GM23338 (cell line): Measurements from ENCODE around the gene HOXC5. TPM values are rescaled to one million over a fixed set of nuclear protein-coding genes. Genes with fewer than 3 reads are reported as not detected.
A peak's percentile ranks its signal among the peaks of the same experiment; 100 is the strongest.

Experiments used
- ATAC-seq: fragments of 200-7000 bp; cut with Tn5 transposase; 3 replicates; pipeline ENCODE4 v1.9.1; 2020
- DNase-seq: peaks from one replicate; pipeline ENCODE4 v3.0.0-alpha.2; 2015; ENCODE audit warnings: low spot score
- H2AFZ ChIP-seq: fragments of 200-600 bp; sonication (generic); 2 replicates; pipeline ENCODE4 v1.8.0; 2016; ENCODE audit warnings: antibody characterized with exemption, mild to moderate bottlenecking, moderate library complexity
- H3F3A ChIP-seq: fragments of 200-600 bp; sonication (generic); replicated peaks from 2 replicates; pipeline ENCODE4 v1.8.0; 2017; ENCODE audit warnings: antibody characterized with exemption, mixed run types, low read depth
- H3K27ac ChIP-seq: fragments of 200-600 bp; sonication (generic); 2 replicates; pipeline ENCODE4 v1.6.1; 2016; ENCODE audit warnings: low read depth
- H3K27me3 ChIP-seq: fragments of 200-600 bp; sonication (generic); 2 replicates; pipeline ENCODE4 v1.8.0; 2016; ENCODE audit warnings: mild to moderate bottlenecking, mixed run types, moderate library complexity; ENCODE audit not compliant: insufficient read depth
- H3K36me3 ChIP-seq: fragments of 200-600 bp; sonication (generic); 2 replicates; pipeline ENCODE4 v1.8.0; 2016; ENCODE audit warnings: mild to moderate bottlenecking; ENCODE audit not compliant: insufficient read depth
- H3K4me1 ChIP-seq: fragments of 200-600 bp; sonication (generic); 2 replicates; pipeline ENCODE4 v1.8.0; 2016; ENCODE audit warnings: mild to moderate bottlenecking, moderate library complexity; ENCODE audit not compliant: insufficient read depth
- H3K4me2 ChIP-seq: fragments of 200-600 bp; sonication (generic); 2 replicates; pipeline ENCODE4 v1.7.1; 2017; ENCODE audit warnings: mixed run types
- H3K4me3 ChIP-seq: fragments of 200-600 bp; sonication (generic); 2 replicates; pipeline ENCODE4 v1.6.1; 2016; ENCODE audit warnings: mixed run types
- H3K79me2 ChIP-seq: fragments of 200-600 bp; sonication (generic); replicated peaks from 2 replicates; pipeline ENCODE4 v1.8.0; 2017; ENCODE audit warnings: mild to moderate bottlenecking; ENCODE audit not compliant: insufficient read depth
- H3K9me2 ChIP-seq: fragments of 200-600 bp; sonication (generic); 2 replicates; pipeline ENCODE4 v1.8.0; 2017; ENCODE audit not compliant: insufficient read depth
- H4K20me1 ChIP-seq: fragments of 200-600 bp; sonication (generic); replicated peaks from 2 replicates; pipeline ENCODE4 v1.8.0; 2017; ENCODE audit warnings: mild to moderate bottlenecking; ENCODE audit not compliant: insufficient read depth
- H3K27ac Mint-ChIP-seq: 2 replicates; pipeline ENCODE4 v1.8.0; 2020; ENCODE audit warnings: inconsistent platforms, mild to moderate bottlenecking, moderate library complexity, mixed read lengths
- H3K27me3 Mint-ChIP-seq: 3 replicates; pipeline ENCODE4 v1.8.0; 2022; ENCODE audit warnings: low read depth, mild to moderate bottlenecking, moderate library complexity, mixed read lengths, inconsistent platforms; ENCODE audit not compliant: insufficient read depth, poor library complexity
- H3K36me3 Mint-ChIP-seq: 3 replicates; pipeline ENCODE4 v1.8.0; 2021; ENCODE audit warnings: low read depth, mild to moderate bottlenecking, inconsistent platforms, moderate library complexity, mixed read lengths
- H3K4me1 Mint-ChIP-seq: 3 replicates; pipeline ENCODE4 v1.8.0; 2020; ENCODE audit warnings: mild to moderate bottlenecking, inconsistent platforms, mixed read lengths
- H3K4me3 Mint-ChIP-seq: 3 replicates; pipeline ENCODE4 v1.8.0; 2021; ENCODE audit warnings: moderate library complexity, mild to moderate bottlenecking, inconsistent platforms, mixed read lengths
- H3K9me3 Mint-ChIP-seq: 3 replicates; pipeline ENCODE4 v1.8.0; 2020; ENCODE audit warnings: moderate library complexity, mild to moderate bottlenecking, inconsistent platforms, mixed read lengths
- EZH2 ChIP-seq: fragments of 200-600 bp; sonication (generic); IDR thresholded peaks from one replicate; pipeline ENCODE4 v1.8.0; 2017; ENCODE audit warnings: antibody characterized with exemption, mild to moderate bottlenecking, low read depth; ENCODE audit not compliant: unreplicated experiment
- EZH2phosphoT487 ChIP-seq: fragments of 200-600 bp; sonication (generic); IDR thresholded peaks from one replicate; pipeline ENCODE4 v1.8.1; 2018; ENCODE audit warnings: antibody characterized with exemption; ENCODE audit not compliant: unreplicated experiment
- STAT1 ChIP-seq: IDR thresholded peaks from one replicate; pipeline ENCODE4 v1.6.1; 2016; ENCODE audit warnings: antibody characterized with exemption; ENCODE audit not compliant: unreplicated experiment
- ZNF114 ChIP-seq: fragments of 250-450 bp; sonication (Bioruptor Pico); IDR thresholded peaks from 2 replicates; pipeline ENCODE4 v1.5.0; 2020; ENCODE audit warnings: mild to moderate bottlenecking, moderate library complexity
- ZNF331 ChIP-seq: fragments of 250-450 bp; sonication (Bioruptor Pico); IDR thresholded peaks from 2 replicates; pipeline ENCODE4 v1.5.0; 2020; ENCODE audit warnings: low read depth, mild to moderate bottlenecking, moderate library complexity
- ZNF462 ChIP-seq: fragments of 250-450 bp; sonication (Bioruptor Pico); IDR thresholded peaks from 2 replicates; pipeline ENCODE4 v1.5.0; 2020; ENCODE audit warnings: mild to moderate bottlenecking, moderate library complexity
- polyA plus RNA-seq: library from polyadenylated mRNA; unstranded; fragments of >200 nt; fragmentation: Nextera tagmentation; extraction: Ambion mirVana; gene quantifications from 2 replicates; pipeline ENCODE4 v1.2.1, GENCODE V29; 2016
- total RNA-seq: library from RNA; depleted of rRNA; stranded (reverse); fragments of >200 nt; shearing (Covaris generic); gene quantifications from 2 replicates; pipeline ENCODE4 v1.2.3, GENCODE V29; 2014

Gene HOXC5
- total and polyA plus RNA-seq, 2 experiments from 2014 or later: not detected

- H3K27me3 ChIP-seq: peaks cover 100% of the 10 kb centered on the region
- no peak overlapping the region for H3K27ac ChIP-seq
- Mint-ChIP-seq H3K4me3 (no peak overlapping the region), H3K27me3 (peaks cover 100% of the 10 kb centered on the region), H3K27ac (no peak overlapping the region), H3K4me1 (peaks cover 26% of the 10 kb centered on the region), H3K9me3 (no peaks in the 10 kb centered on the region; the same call in 2 of the 3 replicates), H3K36me3 (no peaks in the 10 kb centered on the region)
- DNase-seq (no peak), ATAC-seq (no peak)
- no peak overlapping the region for H2AFZ ChIP-seq
- H3K4me1 ChIP-seq: peaks cover 57% of the 10 kb centered on the region
- peaks cover 79% of the 10 kb centered on the region for H4K20me1 ChIP-seq
- H3K9me2 ChIP-seq: no peaks in the 10 kb centered on the region
- H3K79me2 ChIP-seq: no peaks in the 10 kb centered on the region
- H3K4me3 ChIP-seq: peak overlapping the region; percentile 41; the same call in 1 of the 2 replicates
- H3F3A ChIP-seq: peaks cover 51% of the 10 kb centered on the region
- TF ChIP-seq STAT1 (no peak), EZH2phosphoT487 (no peak), ZNF462 (CRISPR knock-in tag) (no peak), ZNF114 (no peak), EZH2 (peak; percentile 72), ZNF331 (CRISPR knock-in tag) (no peak)
- H3K36me3 ChIP-seq: peaks cover 3% of the 10 kb centered on the region; the same call in 1 of the 2 replicates
- no peak overlapping the region for H3K4me2 ChIP-seq
Observed at GRCh38 chr12:54047964-54048303, 15.1 kb downstream of the HOXC5 start.
